Ramos (cell line): ENCODE results near the gene SLC22A1.

Experiments used
- in situ Hi-C: fragments of 300-500 bp; cut with MboI; formaldehyde crosslinking; loops from one replicate; pipeline ENCODE4 v1.14.3; 2022; ENCODE audit warnings: low sequenced_read_pairs; ENCODE audit not compliant: unreplicated experiment

The SLC22A1 gene

GRCh38 chr6:160134779-160135547 is 13.3 kb downstream of the SLC22A1 start:
- in situ Hi-C loops, result no loop called here

GRCh38 chr6:160135907-160136655 is 14.5 kb downstream of the SLC22A1 start:
- in situ Hi-C loops, result no loop called here

- in situ Hi-C loops, result no loop called here
Measured at GRCh38 chr6:160137130-160137988, 15.7 kb downstream of the SLC22A1 start.

GRCh38 chr6:160137989-160138835 is 16.6 kb downstream of the SLC22A1 start:
- in situ Hi-C loops, result no loop called here

- in situ Hi-C loops, result no loop called here
Measured at GRCh38 chr6:160138839-160139419, 17.3 kb downstream of the SLC22A1 start.

GRCh38 chr6:160139420-160139851 is 17.8 kb downstream of the SLC22A1 start:
- in situ Hi-C loops, result no loop called here

- in situ Hi-C loops, result loop anchor here (10.0 kb wide), 1 partner anchor 314 kb away; no protein-coding TSS in a partner anchor
Measured at GRCh38 chr6:160140493-160140892, 18.9 kb downstream of the SLC22A1 start.

GRCh38 chr6:160141001-160141726 is 19.5 kb downstream of the SLC22A1 start:
- in situ Hi-C loops, result loop anchor here (10.0 kb wide), 1 partner anchor 314 kb away; no protein-coding TSS in a partner anchor

GRCh38 chr6:160142115-160142715 is 20.6 kb downstream of the SLC22A1 start:
- in situ Hi-C loops, result loop anchor here (10.0 kb wide), 1 partner anchor 313 kb away; no protein-coding TSS in a partner anchor

- in situ Hi-C loops, result loop anchor here (10.0 kb wide), 1 partner anchor 308 kb away; no protein-coding TSS in a partner anchor
Measured at GRCh38 chr6:160146454-160147145, 25.0 kb downstream of the SLC22A1 start.

- in situ Hi-C loops, result loop anchor here (10.0 kb wide), 1 partner anchor 308 kb away; no protein-coding TSS in a partner anchor
Measured at GRCh38 chr6:160147146-160147536, 25.5 kb downstream of the SLC22A1 start.

- in situ Hi-C loops, result no loop called here
Measured at GRCh38 chr6:160154471-160154870, 32.9 kb downstream of the SLC22A1 start.

DNA sequence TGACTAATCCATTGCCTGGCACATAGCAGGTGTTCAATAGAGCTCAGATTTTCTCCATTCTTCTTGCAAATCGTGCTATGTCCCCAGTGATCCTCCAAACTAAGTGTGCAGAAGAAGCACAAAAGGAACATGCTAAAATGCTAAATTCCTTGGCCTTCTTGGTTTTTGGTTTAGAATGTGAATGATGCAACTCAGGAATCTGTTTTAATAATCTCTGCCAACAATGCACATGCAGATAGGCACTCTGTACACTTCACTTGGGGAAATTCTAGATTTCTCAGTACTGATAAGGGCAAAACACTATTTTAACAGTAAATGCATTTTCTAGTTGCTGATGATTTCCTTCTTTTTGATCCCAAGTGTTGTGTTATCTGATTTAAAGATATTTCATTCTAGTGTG is 35.2 kb downstream of the SLC22A1 start:
- in situ Hi-C loops, result no loop called here

DNA sequence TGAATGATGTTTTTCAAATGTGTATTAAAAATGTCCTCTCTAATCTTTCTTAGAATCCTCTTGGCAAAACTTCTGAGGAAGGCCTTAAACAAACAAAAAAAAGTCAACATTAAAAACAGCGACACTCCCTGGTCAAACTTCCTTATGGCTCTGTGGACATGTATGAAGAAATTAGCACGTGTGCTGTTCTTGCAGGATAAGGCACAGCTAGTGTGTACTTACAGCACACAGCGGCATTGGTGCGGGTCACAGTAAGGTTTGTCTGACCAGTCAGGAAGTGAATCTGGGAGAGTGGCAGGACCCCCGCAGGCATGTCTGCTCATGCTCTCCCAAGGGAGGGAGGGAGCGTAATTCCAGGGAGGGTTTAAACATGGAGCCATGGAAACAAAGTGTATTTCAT is 38.8 kb downstream of the SLC22A1 start:
- in situ Hi-C loops, result no loop called here

GRCh38 chr6:160160929-160161646 is 39.5 kb downstream of the SLC22A1 start:
- in situ Hi-C loops, result no loop called here

DNA sequence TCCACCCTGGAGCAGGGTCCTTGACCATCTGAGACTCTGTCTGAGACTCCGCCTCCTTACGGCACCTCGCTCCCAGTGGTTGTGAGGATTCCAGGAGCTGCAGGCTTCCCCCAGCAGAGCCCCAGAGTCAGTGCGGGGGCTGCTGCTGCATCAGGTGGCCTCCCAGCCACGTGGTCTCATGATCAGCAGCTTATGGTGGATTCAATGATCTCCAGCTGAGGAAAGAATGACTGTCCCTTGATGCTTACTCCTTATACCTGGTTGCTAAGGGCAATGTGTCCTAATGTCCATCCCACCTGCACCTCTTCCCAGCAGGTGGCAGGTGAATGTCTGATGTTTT is 40.0 kb downstream of the SLC22A1 start:
- in situ Hi-C loops, result no loop called here

DNA sequence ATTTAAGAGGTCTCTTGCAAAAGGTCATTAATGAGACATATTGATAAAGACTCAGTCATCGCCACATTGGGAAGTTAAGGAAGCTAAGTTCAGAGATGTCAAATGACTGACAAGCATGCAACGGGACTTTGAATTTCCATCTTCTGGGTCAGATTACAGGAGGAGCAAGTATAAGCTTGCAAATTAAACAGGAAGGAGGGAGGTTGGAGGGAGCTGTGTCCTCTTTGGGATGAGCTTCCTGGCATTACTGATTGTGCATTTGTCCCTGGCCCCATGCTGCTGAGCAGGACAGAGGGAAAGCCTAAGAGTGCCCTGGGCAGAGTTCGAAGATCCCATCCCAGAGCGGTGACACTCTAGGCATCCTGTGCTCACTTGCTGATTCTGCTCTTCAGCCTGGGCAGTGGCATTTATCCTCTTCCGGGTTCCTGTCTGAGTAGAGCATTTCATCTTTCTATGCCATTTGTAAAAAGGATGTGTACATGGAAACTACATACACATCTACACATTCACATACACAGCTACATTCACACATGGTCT is 40.5 kb downstream of the SLC22A1 start:
- in situ Hi-C loops, result no loop called here
